ENCODE results near the gene GJD4. TPM values are rescaled to one million over a fixed set of nuclear protein-coding genes. Genes with fewer than 3 reads are reported as not detected.

The GJD4 gene
- not detected in 2 replicates for total RNA-seq
- not detected for total RNA-seq (2013)
- polyA plus RNA-seq, result not detected in 2 replicates
- polyA minus RNA-seq, result 0.36 TPM in 1 of 2 replicates, not detected in the other

- intact Hi-C loops (cut with micrococcal nuclease), result no loop called here
- Histone ChIP-seq H3K4me3 (ENCODE audit: control extremely low read depth in 1 of 5, extremely low read depth in 1 of 5, insufficient read depth in 1 of 5, low read depth in 2 of 5, low read length in 4 of 5) (no peak within 1 kb of the TSS), H3K9me3 (ENCODE audit: control extremely low read depth in 1 of 3, control insufficient read depth in 2 of 3, insufficient read depth in 1 of 3, low read length in 2 of 3) (peaks cover 0 to 31% (median 5%) of the 10 kb centered on the region in 3 donors), H3K4me2 (replicated peaks; ENCODE audit: low read depth, low read length, poor library complexity, severe bottlenecking) (no peak within 1 kb of the TSS), H3K36me3 (replicated peaks in 1 of 2; ENCODE audit: control extremely low read depth in 1 of 2, control insufficient read depth in 1 of 2, extremely low read depth in 1 of 2, insufficient read depth in 2 of 2, low read length in 1 of 2) (no peaks in the 10 kb centered on the region), H3K27ac (ENCODE audit: low read length in 2 of 2) (no peak within 1 kb of the TSS), H3K4me1 (ENCODE audit: control insufficient read depth in 2 of 2, insufficient read depth in 2 of 2, low read length in 2 of 2) (peaks cover 3 to 7% of the 10 kb centered on the region in 2 donors), H3K9ac (ENCODE audit: low read length) (no peak within 1 kb of the TSS), H3K79me2 (ENCODE audit: control insufficient read depth, insufficient read depth, low read length) (no peaks in the 10 kb centered on the region), H2AFZ (ENCODE audit: insufficient read depth, low read depth, low read length, poor library complexity, severe bottlenecking) (no peak within 1 kb of the TSS), H4K20me1 (ENCODE audit: control insufficient read depth, insufficient read depth, low read length, poor library complexity, severe bottlenecking) (no peaks in the 10 kb centered on the region), H3K27me3 (replicated peaks in 1 of 4; ENCODE audit: control extremely low read depth in 1 of 4, control insufficient read depth in 3 of 4, insufficient read depth in 4 of 4, low read length in 3 of 4) (peaks cover 0 to 47% (median 20%) of the 10 kb centered on the region in 4 experiments)
- Mint-ChIP-seq H3K4me1 (peaks cover 12% of the 10 kb centered on the region), H3K27me3 (peaks cover 57% of the 10 kb centered on the region), H3K27ac (no peak within 1 kb of the TSS), H3K4me3 (no peak within 1 kb of the TSS), H3K9me3 (ENCODE audit: insufficient read depth) (peaks cover 3% of the 10 kb centered on the region)
- ATAC-seq (ENCODE audit: low read depth) (no peak), DNase-seq (no peak)
- ChIA-PET POLR2A (no interaction called here), CTCF (no interaction called here)
- 72% methylated on average over 4 of the region's 8 CpGs for WGBS (ENCODE audit: insufficient coverage)
- no peak for TF ChIP-seq EZH2 (IDR thresholded peaks at IDR 0.05; ENCODE audit: borderline replicate concordance, insufficient read depth, low read depth, low read length, poor library complexity, severe bottlenecking)
- TF ChIP-seq CTCF (IDR thresholded peaks at IDR 0.05), result no peak
Observed at GRCh38 chr10:35605191-35605590, at the start of gene GJD4. TSS of gene GJD4 (plus strand) at chr10:35605341. CDS start at chr10:35605568, 227 bp downstream.

- Histone ChIP-seq H3K4me1 (ENCODE audit: control insufficient read depth in 2 of 2, insufficient read depth in 2 of 2, low read length in 2 of 2) (peaks cover 19 to 22% of the 10 kb centered on the region in 2 donors), H3K4me3 (ENCODE audit: control extremely low read depth in 1 of 5, extremely low read depth in 1 of 5, insufficient read depth in 1 of 5, low read depth in 2 of 5, low read length in 4 of 5) (no peak overlapping the region), H3K27me3 (replicated peaks in 1 of 4; ENCODE audit: control extremely low read depth in 1 of 4, control insufficient read depth in 3 of 4, insufficient read depth in 4 of 4, low read length in 3 of 4) (no peaks in the 10 kb centered on the region), H3K36me3 (replicated peaks in 1 of 2; ENCODE audit: control extremely low read depth in 1 of 2, control insufficient read depth in 1 of 2, extremely low read depth in 1 of 2, insufficient read depth in 2 of 2, low read length in 1 of 2) (peaks cover 0 to 22% of the 10 kb centered on the region in 2 experiments), H3K9me3 (ENCODE audit: control extremely low read depth in 1 of 3, control insufficient read depth in 2 of 3, insufficient read depth in 1 of 3, low read length in 2 of 3) (no peaks in the 10 kb centered on the region), H3K4me2 (replicated peaks; ENCODE audit: low read depth, low read length, poor library complexity, severe bottlenecking) (no peak overlapping the region), H2AFZ (ENCODE audit: insufficient read depth, low read depth, low read length, poor library complexity, severe bottlenecking) (no peak overlapping the region), H3K9ac (ENCODE audit: low read length) (no peak overlapping the region), H3K27ac (ENCODE audit: low read length in 2 of 2) (no peak overlapping the region), H4K20me1 (ENCODE audit: control insufficient read depth, insufficient read depth, low read length, poor library complexity, severe bottlenecking) (no peaks in the 10 kb centered on the region), H3K79me2 (ENCODE audit: control insufficient read depth, insufficient read depth, low read length) (no peaks in the 10 kb centered on the region)
- ATAC-seq (ENCODE audit: low read depth) (no peak), DNase-seq (no peak)
- Mint-ChIP-seq H3K27me3 (no peaks in the 10 kb centered on the region), H3K4me3 (no peak overlapping the region), H3K4me1 (peaks cover 34% of the 10 kb centered on the region), H3K9me3 (ENCODE audit: insufficient read depth) (no peaks in the 10 kb centered on the region), H3K27ac (no peak overlapping the region)
- WGBS (ENCODE audit: insufficient coverage), result 100% methylated on average over 1 of the region's 6 CpGs
- ChIA-PET CTCF (interaction anchor here (0.7 kb wide), 1 partner anchor 316 kb away, joined by 3 read pairs; no protein-coding TSS in a partner anchor), POLR2A (no interaction called here)
- TF ChIP-seq CTCF (IDR thresholded peaks at IDR 0.05) (no peak), EZH2 (IDR thresholded peaks at IDR 0.05; ENCODE audit: borderline replicate concordance, insufficient read depth, low read depth, low read length, poor library complexity, severe bottlenecking) (no peak)
- intact Hi-C loops (cut with micrococcal nuclease), result no loop called here
Observed at GRCh38 chr10:35555962-35556930, 48.9 kb upstream of the GJD4 start.
